Lung (tissue), 12 donors: Measurements from ENCODE around the gene ZNF488. TPM values are rescaled to one million over a fixed set of nuclear protein-coding genes. Genes with fewer than 3 reads are reported as not detected.

Source experiments
- ATAC-seq: fragments of 200-7000 bp; cut with Tn5 transposase; one replicate; pipeline ENCODE4 v1.9.1; 2020; ENCODE audit warnings: moderate number of reproducible peaks; ENCODE audit not compliant: insufficient read depth, low FRiP score
- DNase-seq, 3 donors: peaks; one replicate each; pipeline ENCODE4 v3.0.0-alpha.2; 2013 to 2017
- H3K27ac ChIP-seq, 2 donors: one replicate each; pipeline ENCODE4 v1.5.1; 2013; ENCODE audit warnings: mild to moderate bottlenecking in 2 of 2, moderate library complexity in 2 of 2, control low read depth in 1 of 2, inconsistent platforms in 1 of 2, low read depth in 1 of 2, low read length in 1 of 2
- H3K27me3 ChIP-seq, 3 donors: one replicate each; pipeline ENCODE4 v1.5.1; 2013; ENCODE audit warnings: low read length in 2 of 3; ENCODE audit not compliant: control insufficient read depth in 3 of 3, insufficient read depth in 3 of 3
- H3K36me3 ChIP-seq, 4 donors: one replicate each; pipeline ENCODE4 v1.5.1; 2013; ENCODE audit warnings: low read length in 4 of 4, mild to moderate bottlenecking in 1 of 4, moderate library complexity in 1 of 4; ENCODE audit not compliant: control insufficient read depth in 4 of 4, insufficient read depth in 4 of 4
- H3K4me1 ChIP-seq, 5 donors: one replicate each; pipeline ENCODE4 v1.5.1; 2013; ENCODE audit warnings: low read length in 5 of 5, mild to moderate bottlenecking in 2 of 5, moderate library complexity in 1 of 5; ENCODE audit not compliant: control insufficient read depth in 5 of 5, insufficient read depth in 5 of 5
- H3K4me3 ChIP-seq: one replicate; pipeline ENCODE4 v1.5.1; 2013; ENCODE audit warnings: mild to moderate bottlenecking, control low read depth, moderate library complexity
- H3K9ac ChIP-seq, 2 donors: one replicate each; pipeline ENCODE4 v1.5.1; 2013; ENCODE audit warnings: low read length in 2 of 2, control low read depth in 1 of 2; ENCODE audit not compliant: insufficient read depth in 1 of 2
- H3K9me3 ChIP-seq, 4 donors: one replicate each; pipeline ENCODE4 v1.5.1; 2013; ENCODE audit warnings: low read length in 3 of 4, mild to moderate bottlenecking in 1 of 4, moderate library complexity in 1 of 4; ENCODE audit not compliant: control insufficient read depth in 4 of 4, insufficient read depth in 3 of 4
- CTCF ChIP-seq: IDR thresholded peaks from 2 replicates; pipeline ENCODE4 v1.5.1; 2012; ENCODE audit warnings: mild to moderate bottlenecking; ENCODE audit errors: control extremely low read depth, extremely low read depth
- WGBS, 2 donors: extraction: QIAGEN DNeasy Blood & Tissue Kit; methylation state at CpG; one replicate each; pipeline ENCODE4 v1.1.7; 2013; 5-methylcytosine and 5-hydroxymethylcytosine counted together
- polyA plus RNA-seq, 2 donors: library from polyadenylated mRNA; stranded (reverse); fragments of 200-250 nt; gene quantifications; one replicate each; pipeline ENCODE4 v1.2.1, GENCODE V29; 2013
- total RNA-seq, 2 donors: library from RNA; depleted of rRNA in 1 of 2; stranded (reverse); fragments of >200 nt in 1 of 2; gene quantifications; one replicate each; pipeline ENCODE4 v1.2.1, GENCODE V29; 2014 to 2021
- donor health status: control.
- donor health status: control.
- donor health status: Bipolar disorder and iron deficiency.
- donor health status: healthy.
- donor health status: DM: yes; HTN: yes; CAD: no.

ZNF488 gene
- total and polyA plus RNA-seq, 4 donors: 0.15 to 0.64 (median 0.42) TPM

GRCh38 chr10:47334466-47335295 lies 49.4 kb downstream of the ZNF488 start:
- Histone ChIP-seq H3K27ac (no peak overlapping the region), H3K4me1 (peaks cover 0 to 7% (median 0%) of the 10 kb centered on the region in 5 donors), H3K9me3 (peaks cover 0 to 2% (median 0%) of the 10 kb centered on the region in 4 donors), H3K36me3 (no peaks in the 10 kb centered on the region), H3K4me3 (no peak overlapping the region), H3K9ac (no peak overlapping the region), H3K27me3 (peaks cover 0 to 3% (median 0%) of the 10 kb centered on the region in 3 donors)
- ATAC-seq (no peak), DNase-seq (no peak)
- no peak for TF ChIP-seq CTCF
- 84 to 86% methylated on average over 8 of the region's 8 CpGs for WGBS, 2 donors

- ATAC-seq: no peak
- WGBS, 2 donors: 88 to 92% methylated on average over 6 of the region's 6 CpGs
- Histone ChIP-seq H3K27me3 (peaks cover 0 to 3% (median 0%) of the 10 kb centered on the region in 3 donors), H3K4me3 (no peak overlapping the region), H3K27ac (no peak overlapping the region), H3K4me1 (peaks cover 0 to 7% (median 0%) of the 10 kb centered on the region in 5 donors), H3K36me3 (no peaks in the 10 kb centered on the region), H3K9ac (no peak overlapping the region), H3K9me3 (peaks cover 0 to 2% (median 0%) of the 10 kb centered on the region in 4 donors)
- no peak for TF ChIP-seq CTCF
- no peak for DNase-seq
These were observed 50.6 kb downstream of the ZNF488 start for GRCh38 chr10:47333532-47333931.

GRCh38 chr10:47332946-47333345 lies 51.1 kb downstream of the ZNF488 start:
- Histone ChIP-seq H3K27me3 (peaks cover 0 to 3% (median 0%) of the 10 kb centered on the region in 3 donors), H3K36me3 (no peaks in the 10 kb centered on the region), H3K4me1 (peaks cover 0 to 7% (median 0%) of the 10 kb centered on the region in 5 donors), H3K9ac (no peak overlapping the region), H3K27ac (no peak overlapping the region), H3K4me3 (no peak overlapping the region), H3K9me3 (peaks cover 0 to 2% (median 0%) of the 10 kb centered on the region in 4 donors)
- DNase-seq: no peak
- WGBS, 2 donors: 92 to 94% methylated on average over 3 of the region's 3 CpGs
- no peak for TF ChIP-seq CTCF
- no peak for ATAC-seq
